ENCODE measurements around the gene KCNQ4.

DNA sequence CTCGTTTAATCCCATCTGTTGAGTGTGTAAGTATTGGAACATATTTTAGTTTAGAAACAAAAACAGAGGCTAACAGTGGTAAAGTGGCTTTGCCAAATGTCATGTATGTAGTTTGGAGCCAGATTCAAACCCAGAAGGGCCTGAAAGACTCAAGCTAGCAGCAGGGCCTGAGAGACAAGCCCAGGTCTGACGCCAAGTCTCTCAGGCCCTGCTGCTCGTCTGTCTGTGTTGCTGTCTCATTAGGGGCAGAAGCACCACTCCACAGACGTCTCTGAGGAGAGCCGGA, 70.2 kb downstream of the KCNQ4 start:
- TF ChIP-seq CTCF (IDR thresholded peaks at IDR 0.05; ENCODE audit: insufficient read depth, low read length) (no peak), REST (IDR thresholded peaks at IDR 0.05; ENCODE audit: insufficient replicate concordance, low read depth) (no peak), SPI1 (IDR thresholded peaks at IDR 0.05; ENCODE audit: borderline replicate concordance, low read depth) (no peak)
